Superior temporal gyrus (tissue), 1 donor: Measurements from ENCODE around the gene TTLL12.
A peak's percentile ranks its signal among the peaks of the same experiment; 100 is the strongest.
"Not testable (repeated sequence)": the region's sequence is repeated elsewhere in the genome, so short reads cannot be mapped to it uniquely, and the experiment has no call there.

Experiments
- DNase-seq: peaks from one replicate; pipeline ENCODE4 v3.0.0-alpha.2; 2016; ENCODE audit errors: extremely low spot score

The TTLL12 gene

DNA sequence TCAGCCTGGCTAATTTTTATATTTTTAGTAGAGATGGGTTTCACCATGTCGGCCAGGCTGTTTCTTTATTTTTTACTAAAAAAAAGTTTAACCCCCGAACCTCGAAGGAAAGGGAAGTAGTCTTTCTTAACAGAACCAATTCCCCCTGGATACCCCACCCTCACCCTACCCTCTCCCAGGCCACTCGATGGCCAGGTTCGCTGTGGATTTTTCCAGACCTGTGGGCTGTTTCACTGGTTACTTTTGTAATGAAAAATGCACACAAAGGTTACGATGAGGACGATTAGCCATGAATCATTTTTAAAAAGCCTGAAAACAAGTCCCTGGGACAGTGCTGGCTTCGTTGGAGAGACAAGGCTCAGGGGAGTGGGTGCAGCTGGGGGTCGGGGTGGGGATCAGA, 33.0 kb downstream of the TTLL12 start:
- DNase-seq = no peak

DNA sequence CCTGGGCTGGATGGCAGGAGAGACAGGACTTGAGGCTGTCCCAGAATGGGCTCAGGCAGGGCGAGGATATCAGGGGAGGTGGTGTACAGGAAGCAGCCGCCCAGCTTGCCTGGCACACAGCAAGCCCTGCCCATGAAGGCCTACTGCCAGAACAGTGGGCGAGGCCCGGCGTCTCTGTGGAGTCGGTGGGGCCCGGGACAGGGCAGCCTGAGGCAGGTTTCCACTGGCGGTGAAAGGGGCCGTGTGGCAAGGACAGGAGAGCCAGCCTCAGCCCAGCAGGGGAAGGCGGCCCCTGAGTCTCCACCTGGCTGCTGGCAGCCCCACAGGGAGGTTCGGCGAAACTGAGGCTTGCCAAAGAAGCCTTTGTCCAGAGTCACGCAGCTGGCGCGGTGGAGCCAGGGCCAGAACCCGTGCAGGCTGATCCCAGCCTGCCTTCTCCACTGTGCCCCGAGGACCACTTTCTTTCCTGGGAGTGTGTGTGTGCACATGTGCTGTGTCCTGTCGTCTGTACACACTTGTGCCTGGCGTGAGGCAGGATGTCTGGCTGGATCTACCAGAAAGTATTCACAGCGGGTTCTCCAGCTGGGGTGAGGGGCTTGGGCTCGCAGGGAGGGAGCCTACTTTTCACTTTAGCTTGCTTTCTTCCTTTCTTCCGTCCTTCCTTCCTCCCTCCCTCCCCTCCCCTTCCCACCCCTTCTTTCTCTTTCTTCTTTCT, 34.4 kb downstream of the TTLL12 start:
- DNase-seq = peak; percentile 45

DNA sequence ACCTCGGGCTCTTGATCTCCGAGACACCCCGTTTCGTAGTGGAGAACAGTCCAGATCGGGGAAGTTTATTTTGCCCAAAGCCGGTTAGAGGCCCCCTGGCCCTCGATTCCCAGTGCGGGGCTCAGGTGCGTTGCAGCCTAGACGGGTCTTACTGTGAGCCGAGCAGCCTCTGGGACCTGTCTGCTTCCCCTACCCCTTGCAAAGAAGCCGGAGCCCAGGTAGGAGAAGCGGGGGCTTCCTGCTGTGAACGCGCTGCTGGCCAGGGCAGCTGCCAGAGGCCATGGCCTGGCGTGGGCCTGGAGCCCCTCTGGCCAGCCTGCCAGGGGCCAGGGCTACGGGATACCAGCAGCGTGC, 35.0 kb downstream of the TTLL12 start:
- DNase-seq = no peak

DNA sequence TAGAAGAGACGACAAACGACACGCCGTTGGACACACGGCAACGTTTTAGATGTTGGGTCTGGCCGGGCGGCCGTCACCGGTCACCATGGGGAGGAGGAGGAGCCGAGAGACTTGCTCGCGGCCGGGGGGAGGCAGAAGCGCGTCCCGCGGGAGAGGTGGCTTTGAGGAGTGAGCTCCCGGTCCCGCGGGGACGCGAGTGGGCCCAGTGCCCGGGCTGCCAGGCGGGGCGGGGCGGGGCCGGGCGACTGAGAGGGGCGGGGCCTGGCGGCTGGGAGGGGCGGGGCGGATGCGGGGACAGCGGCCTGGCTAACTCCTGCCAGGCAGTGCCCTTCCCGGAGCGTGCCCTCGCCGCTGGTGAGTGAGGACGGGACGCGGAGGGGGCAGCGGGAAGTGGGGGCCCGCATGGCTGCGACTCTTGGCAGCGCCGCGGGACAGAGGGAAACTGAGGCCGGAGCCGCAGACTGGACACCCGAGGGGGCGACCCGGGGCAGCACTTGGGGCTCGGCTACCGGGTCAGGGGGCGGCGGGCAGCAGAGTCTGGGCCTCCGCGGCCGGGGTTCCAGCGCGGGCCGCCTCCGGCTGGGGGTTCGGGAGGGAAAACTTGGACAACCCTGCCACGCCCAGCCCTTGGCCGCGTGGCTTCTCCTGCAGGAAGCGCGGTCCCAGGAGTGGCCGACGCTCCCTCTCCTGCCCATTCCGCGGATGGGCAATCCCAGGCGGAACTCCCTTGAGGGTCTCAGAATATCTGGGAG, 35.5 kb downstream of the TTLL12 start, which contains the start of gene TSPO:
TSS of gene TSPO (plus strand) at position 309 of the 752 bp plus-strand sequence. CDS start 7,680 bp downstream, outside the sequence.
- DNase-seq = peak; percentile 45

DNA sequence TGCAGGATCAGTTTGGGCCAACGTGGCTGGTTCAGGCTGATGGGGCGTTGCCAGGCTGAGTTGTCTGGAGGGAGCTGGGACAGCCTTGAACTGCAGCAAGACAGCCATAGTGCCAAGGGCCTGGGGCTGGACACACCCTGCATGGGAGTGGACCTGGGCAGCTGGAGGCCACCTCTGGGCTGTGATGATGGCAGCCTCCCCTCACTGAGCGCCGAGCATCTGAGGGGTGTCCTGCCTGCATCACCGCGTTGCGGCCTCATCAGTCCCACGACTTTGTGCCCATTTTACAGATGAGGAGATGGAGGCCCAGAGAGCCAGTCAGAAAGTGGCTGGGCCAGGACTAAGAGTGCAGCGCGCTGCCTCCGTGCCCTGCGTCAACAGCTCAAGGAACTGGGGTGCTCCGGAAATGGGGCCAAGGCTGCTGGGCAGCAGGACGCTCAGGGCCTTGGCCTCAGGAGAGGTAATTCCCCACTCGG, 36.2 kb downstream of the TTLL12 start:
- no peak for DNase-seq

DNA sequence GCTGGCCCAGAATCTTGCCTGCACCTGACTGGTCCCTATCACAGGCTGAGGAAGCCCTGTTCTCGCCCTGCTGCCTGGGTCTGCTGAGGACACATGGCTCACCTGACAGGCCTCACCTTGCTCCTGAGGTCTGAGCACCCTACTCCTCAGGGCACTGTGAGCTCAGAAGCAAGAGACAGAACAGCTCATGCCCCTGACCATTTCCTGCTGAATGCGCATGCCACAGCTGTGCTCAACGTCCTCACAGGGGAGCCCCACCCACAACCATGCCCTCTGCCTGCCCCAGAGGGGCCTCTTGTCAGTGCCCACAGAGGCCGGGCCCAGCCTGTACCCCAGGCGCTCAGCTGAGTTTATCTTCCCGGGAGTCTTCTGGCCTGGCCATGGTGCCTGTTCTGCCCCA, 38.4 kb downstream of the TTLL12 start:
- no peak for DNase-seq

DNA sequence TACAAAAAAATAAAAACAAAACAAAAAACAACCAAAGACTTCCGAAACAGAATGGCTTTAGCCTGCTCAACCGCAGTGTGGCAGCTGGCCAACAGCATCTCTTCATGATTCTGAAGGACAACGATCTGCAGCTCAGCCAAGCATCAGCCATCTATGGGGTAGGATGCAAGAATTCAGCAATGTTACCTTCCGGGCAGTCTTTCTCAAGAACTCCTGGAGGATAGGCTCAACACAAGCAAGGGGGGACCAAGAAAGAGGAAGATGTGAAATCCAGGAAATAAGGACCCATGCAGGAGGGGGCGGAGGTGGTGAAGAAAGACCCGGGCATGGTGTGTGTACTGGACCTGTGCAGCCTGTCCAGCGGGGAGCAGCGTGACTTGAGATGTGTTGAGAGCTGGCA, 39.1 kb downstream of the TTLL12 start:
- no peak for DNase-seq

DNA sequence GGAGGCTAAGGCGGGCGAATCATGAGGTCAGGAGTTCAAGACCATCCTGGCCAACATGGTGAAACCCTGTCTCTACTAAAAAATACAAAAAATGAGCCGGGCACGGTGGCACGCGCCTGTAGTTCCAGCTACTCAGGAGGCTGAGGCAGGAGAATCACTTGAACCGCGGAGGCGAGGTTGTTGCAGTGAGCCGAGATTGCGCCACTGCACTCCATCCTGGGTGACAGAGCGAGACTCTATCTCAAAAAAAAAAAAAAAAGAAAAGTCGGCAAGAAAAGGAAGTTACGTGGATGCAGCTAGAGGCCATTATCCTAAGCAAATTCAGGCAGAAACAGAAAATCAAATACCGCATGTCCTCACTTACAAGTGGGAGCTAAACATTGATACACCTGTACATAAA, 40.6 kb downstream of the TTLL12 start:
- DNase-seq = not testable (repeated sequence)

DNA sequence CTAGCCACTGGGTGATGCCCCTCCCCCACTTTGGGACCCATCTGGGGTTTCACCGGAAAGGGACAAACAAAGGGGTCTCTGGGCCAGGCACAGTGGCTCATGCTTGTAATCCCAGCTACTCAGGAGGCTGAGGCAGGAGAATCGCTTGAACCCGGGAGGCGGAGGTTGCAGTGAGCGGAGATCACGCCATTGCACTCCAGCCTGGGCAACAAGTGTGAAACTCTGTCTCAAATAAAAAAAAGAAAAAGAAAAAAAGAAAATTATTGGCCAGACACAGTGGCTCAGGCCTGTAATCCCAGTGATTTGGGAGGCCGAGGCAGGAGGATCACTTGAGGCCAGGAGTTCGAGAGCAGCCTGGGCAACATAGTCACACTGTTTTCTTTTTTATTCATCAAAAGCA, 41.6 kb downstream of the TTLL12 start:
- not testable (repeated sequence) for DNase-seq

DNA sequence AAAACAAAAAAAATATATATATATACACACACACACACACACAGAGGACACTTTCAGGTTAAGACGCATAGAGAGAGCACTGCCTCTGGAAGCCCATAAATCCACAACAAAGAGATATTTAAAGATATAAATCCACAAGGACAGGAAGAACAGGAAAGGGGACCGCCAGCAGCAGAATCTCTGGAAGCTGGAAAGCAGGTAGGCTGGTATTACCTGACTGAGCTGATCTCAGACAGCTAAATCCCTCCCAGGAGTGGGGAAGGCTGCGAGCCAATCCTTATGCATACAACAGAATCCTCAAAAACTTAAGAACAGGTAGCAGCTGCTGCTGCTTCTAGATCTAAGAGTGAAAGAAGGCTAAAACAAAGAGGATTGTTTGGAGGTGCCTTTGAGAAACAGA, 42.0 kb downstream of the TTLL12 start:
- no peak for DNase-seq

DNA sequence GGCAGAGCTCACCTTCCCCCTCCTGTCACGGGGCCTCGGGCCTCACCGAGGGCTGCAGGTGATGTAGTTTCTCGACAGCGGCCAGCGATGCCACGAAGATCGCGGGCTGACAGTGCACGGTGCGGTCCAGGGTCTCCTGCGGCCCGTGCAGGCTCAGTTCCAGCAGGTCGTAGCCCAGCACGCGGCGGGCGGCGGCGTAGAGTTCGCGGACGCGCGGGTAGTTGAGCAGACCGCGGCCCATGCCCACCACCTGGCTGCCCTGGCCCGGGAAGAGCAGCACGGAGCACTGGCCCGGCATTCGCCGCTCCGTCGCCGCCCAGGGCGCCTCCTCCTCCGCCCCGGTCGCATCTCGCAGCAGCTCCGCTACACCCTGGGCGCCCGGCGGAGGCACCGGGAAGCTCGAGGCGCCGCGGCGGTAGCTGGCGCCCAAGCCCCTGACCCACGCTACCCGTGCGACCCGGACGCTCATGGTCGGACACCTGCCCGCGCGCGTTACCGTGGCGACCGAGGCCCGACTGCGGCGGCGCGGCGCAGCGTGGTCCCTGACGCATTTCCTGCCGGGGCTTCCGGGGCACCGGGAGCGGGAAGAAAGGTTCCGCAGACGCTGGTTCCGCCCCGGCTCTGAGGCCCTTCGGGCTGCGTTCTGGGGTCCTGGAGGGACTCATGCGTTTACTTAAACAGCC, 43.9 kb downstream of the TTLL12 start, which contains the start of gene MCAT:
TSS of gene MCAT (minus strand) at position 519 of the 683 bp plus-strand sequence. CDS start at position 469, 50 bp downstream.
- peak; percentile 84 for DNase-seq

DNA sequence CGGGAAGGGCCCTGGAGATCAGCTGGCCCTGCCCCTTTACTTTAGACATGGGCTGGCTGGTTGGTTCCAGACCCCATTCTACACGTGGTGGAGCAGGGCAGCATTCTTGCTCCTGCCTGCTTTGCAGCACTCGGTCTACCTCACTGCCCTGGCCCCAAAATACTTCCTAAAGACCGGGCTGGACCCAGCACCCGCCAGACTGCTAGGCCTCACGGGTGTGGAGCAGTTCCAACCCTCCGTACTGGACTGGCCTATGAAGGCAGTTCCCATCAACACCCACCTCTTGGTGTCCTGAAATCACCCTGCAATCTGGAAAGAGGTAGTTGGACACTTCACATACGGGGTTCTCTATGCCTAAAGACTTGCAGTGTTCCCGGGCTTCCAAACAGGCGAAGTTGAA, 50.1 kb downstream of the TTLL12 start:
- no peak for DNase-seq

DNA sequence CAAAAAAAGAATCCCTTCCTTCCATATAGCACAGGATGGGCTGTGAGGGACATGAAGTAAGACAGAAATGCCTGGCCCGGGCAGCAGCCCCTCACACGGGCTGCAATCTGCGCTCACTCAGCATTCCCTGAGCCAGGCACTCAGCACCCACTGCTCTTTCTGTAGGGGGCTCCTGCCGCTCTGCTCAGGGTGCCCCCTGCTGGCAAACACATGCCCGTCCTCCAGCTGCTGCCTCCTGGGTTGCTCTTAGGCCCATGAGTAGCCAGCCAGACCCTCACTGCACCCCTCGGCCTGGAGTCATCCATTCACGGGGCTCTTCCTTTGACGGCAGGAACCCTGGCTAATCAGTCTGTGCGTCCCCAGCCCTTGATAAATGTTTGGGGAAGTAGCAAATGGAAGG, 50.7 kb downstream of the TTLL12 start:
- DNase-seq = no peak

DNA sequence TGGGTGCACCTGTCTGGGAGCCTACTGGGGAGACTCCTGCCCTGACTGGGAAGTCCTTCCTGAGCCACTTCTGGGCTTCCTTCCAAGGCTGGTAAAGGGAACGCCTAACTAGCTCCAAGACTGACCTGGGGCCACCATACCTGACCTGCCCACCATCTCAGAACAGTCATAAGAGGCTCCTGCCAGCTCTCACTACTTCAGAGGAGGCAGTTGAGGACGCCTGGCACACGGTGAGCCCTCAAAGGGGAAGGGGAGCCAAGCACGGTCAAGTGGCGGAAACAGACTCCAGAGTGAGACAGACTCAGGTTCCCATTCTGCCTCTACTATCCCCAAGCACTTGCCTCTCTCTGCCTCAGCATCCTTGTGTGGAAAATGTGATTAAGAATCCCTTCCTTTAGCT, 51.4 kb downstream of the TTLL12 start:
- DNase-seq = no peak

DNA sequence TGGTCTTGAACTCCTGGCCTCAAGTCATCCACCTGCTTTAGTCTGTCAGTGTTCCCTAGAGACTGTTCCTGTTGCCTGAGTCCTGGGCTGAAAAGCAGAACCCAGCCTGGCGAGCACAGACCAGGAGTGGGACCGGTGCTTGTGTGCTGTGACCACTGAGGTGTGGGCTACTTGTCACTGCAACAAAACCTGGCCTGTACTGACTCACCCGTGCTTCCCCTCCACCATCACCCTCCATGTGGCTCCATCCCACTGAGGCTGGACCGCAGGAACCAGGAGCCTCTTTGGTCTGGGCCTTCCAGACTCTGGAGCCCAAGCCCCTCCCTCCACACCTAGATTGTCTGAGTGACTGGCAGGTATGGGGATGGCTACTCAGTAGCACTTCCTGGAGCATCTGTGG, 52.4 kb downstream of the TTLL12 start:
- DNase-seq = no peak

DNA sequence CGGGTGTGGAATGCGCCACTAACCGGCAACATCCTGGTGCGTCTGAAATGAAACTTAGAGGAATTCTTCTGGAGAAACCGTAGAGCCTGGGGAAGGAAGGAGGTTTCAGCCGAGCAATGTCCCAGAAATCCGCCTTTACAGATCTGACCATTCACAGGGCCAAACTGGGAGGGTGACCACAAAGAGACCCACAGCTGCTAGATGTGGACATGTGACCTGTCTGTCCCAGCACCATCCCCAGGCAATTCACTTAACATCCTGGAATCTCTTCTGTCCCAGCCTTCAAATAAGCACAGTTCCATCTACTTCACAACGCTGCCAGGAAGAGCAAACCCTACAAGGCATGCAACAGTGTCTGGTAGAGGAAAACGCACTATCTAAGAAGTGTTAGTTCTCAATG, 53.5 kb downstream of the TTLL12 start:
- DNase-seq = no peak

DNA sequence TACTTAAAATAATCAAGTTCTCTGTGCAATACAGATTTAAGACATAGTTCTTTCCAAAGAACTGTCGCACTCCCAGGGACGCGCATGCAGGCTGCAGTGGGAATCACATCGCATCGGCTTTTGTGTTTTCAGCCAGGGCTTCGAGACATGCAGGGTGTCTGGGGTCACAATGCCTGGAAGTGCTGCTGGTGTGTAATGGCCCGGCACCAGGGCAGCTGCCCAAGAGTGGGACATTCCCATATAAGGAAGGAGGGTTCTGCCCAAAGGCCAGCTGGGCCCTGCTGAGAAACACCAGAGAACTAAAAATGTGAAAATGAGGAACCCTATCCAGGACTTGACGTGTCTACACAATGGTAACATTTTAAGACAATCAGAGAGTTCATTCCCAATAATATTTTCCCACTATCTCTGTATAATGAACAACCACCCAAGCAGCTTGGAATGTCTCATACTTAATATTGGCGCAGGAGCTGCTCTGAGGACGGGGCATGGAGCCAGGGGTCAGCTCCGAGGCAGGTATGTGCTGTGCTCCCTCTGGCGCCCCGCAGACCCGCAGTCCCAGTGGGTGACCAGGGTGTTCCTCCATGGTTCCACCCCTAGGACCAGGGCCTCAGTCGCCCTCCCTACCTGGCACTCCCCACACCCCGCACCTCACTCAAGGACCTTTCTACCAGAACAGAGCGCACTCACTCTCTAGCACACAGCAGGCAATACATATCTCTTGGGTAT, 55.0 kb downstream of the TTLL12 start:
- DNase-seq = no peak

DNA sequence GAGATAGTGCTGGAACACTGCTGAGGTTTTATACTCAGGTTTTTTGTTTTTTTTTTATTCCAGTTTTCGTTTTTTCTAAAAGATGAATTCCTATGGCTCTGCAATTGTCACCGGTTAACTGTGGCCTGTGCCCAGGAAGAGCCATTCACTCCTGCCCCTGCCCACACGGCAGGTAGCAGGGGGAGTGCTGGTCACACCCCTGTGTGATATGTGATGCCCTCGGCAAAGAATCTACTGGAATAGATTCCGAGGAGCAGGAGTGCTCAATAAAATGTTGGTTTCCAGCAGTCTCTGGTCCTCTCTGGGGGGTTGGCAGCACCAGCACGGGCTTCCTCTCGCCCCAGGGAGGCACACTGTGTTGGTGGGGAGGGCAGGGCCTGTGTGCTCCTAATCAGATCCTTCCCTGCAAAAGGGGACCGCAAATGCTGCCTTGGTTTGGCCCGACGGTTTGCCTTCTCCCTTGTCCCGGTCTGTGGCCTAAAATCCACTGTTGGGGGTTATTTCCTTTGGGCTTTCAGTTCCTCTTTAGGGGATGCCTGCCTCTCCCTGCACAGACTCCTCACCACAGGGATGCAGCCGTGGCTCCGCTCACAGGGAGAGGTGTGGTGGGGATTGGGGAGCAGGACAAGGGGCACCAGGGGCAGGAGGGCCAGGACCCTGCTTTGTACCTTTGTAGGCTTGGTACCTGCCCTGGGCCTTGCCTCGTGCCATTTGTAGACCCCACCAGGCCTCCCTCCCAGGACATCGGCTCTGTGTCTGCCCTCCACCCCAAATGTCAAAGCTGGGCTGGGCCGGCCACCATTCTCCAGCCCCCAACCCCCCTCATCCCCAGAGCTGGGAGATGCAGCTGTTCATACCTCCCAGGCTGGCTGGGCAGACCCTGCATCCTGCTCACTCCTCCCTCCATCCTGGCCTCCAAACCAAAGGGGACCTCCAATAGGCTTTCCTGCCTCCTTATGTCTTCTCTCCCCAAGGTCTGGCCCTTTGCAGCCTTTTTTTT, 57.2 kb downstream of the TTLL12 start:
- DNase-seq = no peak

DNA sequence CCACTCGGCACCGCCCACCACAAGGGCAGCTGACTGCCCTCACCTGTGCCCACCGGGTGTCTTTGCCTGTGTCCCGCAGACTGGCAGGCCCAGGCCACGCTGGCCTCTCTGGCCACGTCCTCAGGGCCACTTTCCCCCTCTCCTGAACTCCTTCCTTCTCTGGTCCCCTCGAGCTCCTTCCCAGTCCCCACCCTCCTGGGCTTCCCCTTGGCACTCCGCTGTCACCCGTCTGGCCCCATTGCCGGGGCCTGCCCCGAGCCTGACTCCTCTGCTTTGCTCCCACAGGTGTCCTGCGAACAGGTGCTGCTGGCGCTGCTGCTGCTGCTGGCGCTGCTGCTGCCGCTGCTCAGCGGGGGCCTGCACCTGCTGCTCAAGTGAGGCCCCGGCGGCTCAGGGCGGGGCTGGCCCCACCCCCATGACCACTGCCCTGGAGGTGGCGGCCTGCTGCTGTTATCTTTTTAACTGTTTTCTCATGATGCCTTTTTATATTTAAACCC, 58.0 kb downstream of the TTLL12 start:
- no peak for DNase-seq

DNA sequence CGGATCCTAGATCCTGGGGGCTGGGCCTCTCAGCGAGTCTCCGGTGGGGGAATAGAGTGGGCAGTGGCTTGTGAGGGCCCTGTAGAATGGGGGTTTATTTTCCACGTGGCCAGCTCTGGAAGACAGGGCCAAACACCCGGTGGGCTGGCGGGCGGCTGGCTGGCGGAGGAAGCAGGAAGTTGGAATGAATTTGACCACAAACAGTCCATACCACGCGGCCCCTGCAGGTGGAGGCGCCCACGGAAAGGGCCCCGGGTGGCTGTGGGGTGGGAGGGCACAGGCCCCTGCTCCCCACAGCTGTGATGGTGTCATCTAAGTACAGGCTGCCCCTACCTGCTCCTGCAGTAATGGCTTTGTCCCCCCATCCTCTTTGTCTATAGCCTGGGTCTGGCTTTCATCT, 58.8 kb downstream of the TTLL12 start:
- no peak for DNase-seq
